B cell (primary cell): ENCODE data around the gene XPNPEP1. TPM values are rescaled to one million over a fixed set of nuclear protein-coding genes. Genes with fewer than 3 reads are reported as not detected.

Source experiments
- ATAC-seq: fragments of 200-7000 bp; cut with Tn5 transposase; one replicate; pipeline ENCODE4 v1.10.0; 2021; ENCODE audit warnings: low read depth, mild to moderate bottlenecking, moderate number of reproducible peaks, moderate library complexity
- CTCF ChIA-PET: fragments of 350-600 bp; sonication (Branson Sonifier 250); formaldehyde crosslinking; loops from one replicate; lab custom pipeline; 2021; ENCODE audit warnings: antibody characterized with exemption, inconsistent platforms; lab: Charles Lee
- POLR2A ChIA-PET: fragments of 350-600 bp; sonication (Branson Sonifier 250); formaldehyde crosslinking; loops from one replicate; lab custom pipeline; 2021; ENCODE audit warnings: antibody characterized with exemption; lab: Charles Lee
- DNase-seq: peaks from one replicate; pipeline ENCODE4 v3.0.0; 2013
- H2AFZ ChIP-seq: 2 replicates; pipeline ENCODE4 v1.6.1; 2012; ENCODE audit warnings: mild to moderate bottlenecking, low read depth, low read length; ENCODE audit not compliant: insufficient read depth, poor library complexity, severe bottlenecking
- H3K27ac ChIP-seq, 2 donors: 1 replicate in 1 of 2; 2 replicates in 1 of 2; pipeline ENCODE4 v1.5.1; 2012 to 2013; ENCODE audit warnings: low read length in 2 of 2, mild to moderate bottlenecking in 2 of 2, moderate library complexity in 1 of 2
- H3K27me3 ChIP-seq, 4 experiments: fragments of 200-600 bp in 1 of 4; sonication (generic) in 1 of 4; replicated peaks in 1 of 4; 1 replicate in 2 of 4; 2 replicates in 2 of 4; pipeline versions ENCODE4 v1.6.1 to v1.7.0; 2013 to 2016; ENCODE audit warnings: low read length in 3 of 4, mild to moderate bottlenecking in 2 of 4, mixed read lengths in 1 of 4, moderate library complexity in 1 of 4; ENCODE audit not compliant: insufficient read depth in 4 of 4, control insufficient read depth in 3 of 4; ENCODE audit errors: control extremely low read depth in 1 of 4
- H3K36me3 ChIP-seq, 2 experiments: replicated peaks in 1 of 2; 1 replicate in 1 of 2; 2 replicates in 1 of 2; pipeline versions ENCODE4 v1.6.1 to v1.7.1; 2013; ENCODE audit warnings: low read length in 1 of 2; ENCODE audit not compliant: insufficient read depth in 2 of 2, control insufficient read depth in 1 of 2; ENCODE audit errors: control extremely low read depth in 1 of 2, extremely low read depth in 1 of 2
- H3K4me1 ChIP-seq, 2 donors: fragments of 200-600 bp in 1 of 2; sonication (generic) in 1 of 2; 1 replicate in 1 of 2; 2 replicates in 1 of 2; pipeline versions ENCODE4 v1.5.1 to v1.6.1; 2013 to 2017; ENCODE audit warnings: low read length in 2 of 2; ENCODE audit not compliant: control insufficient read depth in 2 of 2, insufficient read depth in 2 of 2
- H3K4me2 ChIP-seq: replicated peaks from 2 replicates; pipeline ENCODE3; 2012; ENCODE audit warnings: mild to moderate bottlenecking, low read depth, low read length; ENCODE audit not compliant: poor library complexity, severe bottlenecking
- H3K4me3 ChIP-seq, 5 experiments: fragments of 200-600 bp in 1 of 5; sonication (generic) in 1 of 5; 1 replicate in 3 of 5; 2 replicates in 2 of 5; pipeline versions ENCODE4 v1.5.1 to v1.7.0; 2011 to 2016; ENCODE audit warnings: low read length in 4 of 5, mild to moderate bottlenecking in 4 of 5, low read depth in 2 of 5, control low read depth in 1 of 5, moderate library complexity in 1 of 5; ENCODE audit not compliant: insufficient read depth in 1 of 5; ENCODE audit errors: control extremely low read depth in 1 of 5, extremely low read depth in 1 of 5
- H3K79me2 ChIP-seq: fragments of 200-600 bp; sonication (generic); one replicate; pipeline ENCODE4 v1.6.0; 2016; ENCODE audit warnings: low read length; ENCODE audit not compliant: control insufficient read depth, insufficient read depth
- H3K9ac ChIP-seq: fragments of 200-600 bp; sonication (generic); 2 replicates; pipeline ENCODE4 v1.6.1; 2017; ENCODE audit warnings: mild to moderate bottlenecking, low read length, moderate library complexity
- H3K9me3 ChIP-seq, 3 donors: one replicate each; pipeline versions ENCODE4 v1.6.1 to v1.7.1; 2013; ENCODE audit warnings: low read length in 2 of 3; ENCODE audit not compliant: control insufficient read depth in 2 of 3, insufficient read depth in 1 of 3; ENCODE audit errors: control extremely low read depth in 1 of 3
- H4K20me1 ChIP-seq: 2 replicates; pipeline ENCODE4 v1.6.0; 2012; ENCODE audit warnings: mild to moderate bottlenecking, low read length; ENCODE audit not compliant: insufficient read depth, control insufficient read depth, poor library complexity, severe bottlenecking
- H3K27ac Mint-ChIP-seq: one replicate; pipeline ENCODE4 v1.8.0; 2021; ENCODE audit warnings: mixed read lengths
- H3K27me3 Mint-ChIP-seq: one replicate; pipeline ENCODE4 v1.8.0; 2021; ENCODE audit warnings: mixed read lengths
- H3K4me1 Mint-ChIP-seq: one replicate; pipeline ENCODE4 v1.8.0; 2021; ENCODE audit warnings: mixed read lengths
- H3K4me3 Mint-ChIP-seq: one replicate; pipeline ENCODE4 v1.8.0; 2021; ENCODE audit warnings: mixed read lengths
- H3K9me3 Mint-ChIP-seq: one replicate; pipeline ENCODE4 v1.8.0; 2022; ENCODE audit warnings: mixed read lengths; ENCODE audit not compliant: insufficient read depth
- CTCF ChIP-seq: fragments of 200-600 bp; IDR thresholded peaks from one replicate; pipeline ENCODE4 v1.8.0; 2022; ENCODE audit warnings: antibody characterized with exemption, mild to moderate bottlenecking
- EZH2 ChIP-seq: IDR thresholded peaks from 2 replicates; pipeline ENCODE4 v1.6.1; 2012; ENCODE audit warnings: borderline replicate concordance, low read depth, mild to moderate bottlenecking, moderate library complexity, low read length; ENCODE audit not compliant: insufficient read depth, poor library complexity, severe bottlenecking
- WGBS: methylation state at CpG from one replicate; pipeline ENCODE4 v1.1.5; 2013; ENCODE audit warnings: missing lambda C conversion rate; ENCODE audit not compliant: insufficient coverage; 5-methylcytosine and 5-hydroxymethylcytosine counted together
- intact Hi-C: fragments of 100-400 bp; cut with micrococcal nuclease; formaldehyde crosslinking; loops from one replicate; pipeline ENCODE4 v1.10.0; 2022
- polyA plus RNA-seq: library from polyadenylated mRNA; depleted of rRNA; stranded (reverse); fragments of >200 nt; gene quantifications from 2 replicates; pipeline ENCODE4 v1.2.3, GENCODE V29; 2012
- total RNA-seq, 2 donors: library from RNA; stranded (reverse); fragments of 120-200 nt in 1 of 2; gene quantifications; 1 replicate in 1 of 2; 2 replicates in 1 of 2; pipeline versions ENCODE4 v1.2.3 to v1.2.4, GENCODE V29; 2013 to 2022

Gene XPNPEP1
- total and polyA plus RNA-seq, 2 donors (not counting 1 experiment from before 2014, with no cell fraction given): 60.6 to 70.8 TPM

DNA sequence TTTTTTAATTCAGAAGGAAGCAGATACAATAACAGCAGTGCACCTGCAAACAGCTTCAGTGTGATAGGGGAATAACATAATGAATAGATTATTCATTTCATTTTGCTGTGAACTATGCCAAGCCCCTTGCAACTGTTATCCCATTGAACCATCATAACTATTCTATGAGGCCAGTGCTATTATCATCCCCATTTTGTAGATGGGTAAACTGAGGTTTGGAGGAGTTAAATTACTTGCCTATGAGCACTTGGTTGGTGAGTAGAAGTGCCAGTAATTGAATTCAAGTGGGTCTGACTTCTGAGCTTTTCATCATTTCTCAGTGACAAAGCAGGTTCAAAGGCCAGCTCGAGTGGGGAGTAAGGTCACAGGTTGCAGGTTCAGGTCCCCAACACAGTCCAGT, 16.8 kb upstream of the XPNPEP1 start:
- no peaks in the 10 kb centered on the region for H4K20me1 ChIP-seq
- no peaks in the 10 kb centered on the region for H3K4me1 Mint-ChIP-seq
- no peak overlapping the region for H3K4me3 Mint-ChIP-seq
- CTCF ChIA-PET: interaction anchor here (0.7 to 1.3 kb wide), 2 partner anchors 9 to 91 kb away, joined by 3 to 6 read pairs; no protein-coding TSS in a partner anchor
- H3K4me3 ChIP-seq: no peak overlapping the region
- no peaks in the 10 kb centered on the region for H3K4me1 ChIP-seq
- no peaks in the 10 kb centered on the region for H3K79me2 ChIP-seq
- no peaks in the 10 kb centered on the region for H3K36me3 ChIP-seq
- H3K27ac ChIP-seq: no peak overlapping the region
- intact Hi-C loops: no loop called here
- no peak for TF ChIP-seq EZH2
- TF ChIP-seq CTCF: no peak
- no peak overlapping the region for H3K9ac ChIP-seq
- POLR2A ChIA-PET: no interaction called here
- no peak overlapping the region for H2AFZ ChIP-seq
- H3K9me3 Mint-ChIP-seq: no peaks in the 10 kb centered on the region
- 50% methylated on average over 1 of the region's 1 CpG for WGBS
- H3K27ac Mint-ChIP-seq: no peak overlapping the region
- H3K27me3 Mint-ChIP-seq: peaks cover 2% of the 10 kb centered on the region
- no peaks in the 10 kb centered on the region for H3K9me3 ChIP-seq
- DNase-seq (no peak), ATAC-seq (no peak)
- H3K27me3 ChIP-seq: no peaks in the 10 kb centered on the region
- no peak overlapping the region for H3K4me2 ChIP-seq

GRCh38 chr10:109939315-109939961, 16.1 kb upstream of the XPNPEP1 start:
- Histone ChIP-seq H2AFZ (no peak overlapping the region), H3K4me3 (no peak overlapping the region), H3K9me3 (no peaks in the 10 kb centered on the region), H3K27ac (no peak overlapping the region), H3K27me3 (peaks cover 0 to 3% (median 0%) of the 10 kb centered on the region in 4 experiments), H3K79me2 (no peaks in the 10 kb centered on the region), H3K4me2 (no peak overlapping the region), H3K9ac (no peak overlapping the region), H3K36me3 (no peaks in the 10 kb centered on the region), H3K4me1 (no peaks in the 10 kb centered on the region), H4K20me1 (no peaks in the 10 kb centered on the region)
- intact Hi-C loops: no loop called here
- H3K27ac Mint-ChIP-seq: no peak overlapping the region
- H3K4me1 Mint-ChIP-seq: no peaks in the 10 kb centered on the region
- H3K4me3 Mint-ChIP-seq: no peak overlapping the region
- peaks cover 1% of the 10 kb centered on the region for H3K27me3 Mint-ChIP-seq
- TF ChIP-seq EZH2 (no peak), CTCF (no peak)
- WGBS: 86% methylated on average over 1 of the region's 3 CpGs
- POLR2A ChIA-PET: no interaction called here
- no peaks in the 10 kb centered on the region for H3K9me3 Mint-ChIP-seq
- ATAC-seq (no peak), DNase-seq (no peak)
- CTCF ChIA-PET: interaction anchor here (1.3 kb wide), 1 partner anchor 9 kb away, joined by 6 read pairs; no protein-coding TSS in a partner anchor
